Caco-2 (cell line): ENCODE data around the gene WNK1. TPM values are rescaled to one million over a fixed set of nuclear protein-coding genes. Genes with fewer than 3 reads are reported as not detected.

ENCODE experiments used
- BruUV-seq: library from RNA; stranded (reverse); fragments of 400-500 nt; replicated peaks from 2 replicates; lab custom pipeline; 2021; lab: Mats Ljungman, UMichigan
- CTCF ChIA-PET: fragments of 300-600 bp; sonication (Branson Sonifier 250); formaldehyde crosslinking; loops from one replicate; lab custom pipeline; 2022; ENCODE audit warnings: antibody characterized with exemption; lab: Charles Lee
- POLR2A ChIA-PET: fragments of 300-600 bp; sonication (Branson Sonifier 250); formaldehyde crosslinking; loops from one replicate; lab custom pipeline; 2022; ENCODE audit warnings: antibody characterized with exemption; lab: Charles Lee
- DNase-seq, 2 experiments: peaks; one replicate each; pipeline versions ENCODE4 v3.0.0 to v3.0.0-alpha.2; 2020 to 2022
- H3K27me3 ChIP-seq: replicated peaks from 2 replicates; pipeline ENCODE4 v1.6.0; 2011; ENCODE audit warnings: low read length; ENCODE audit not compliant: control insufficient read depth, insufficient read depth
- H3K36me3 ChIP-seq: 2 replicates; pipeline ENCODE4 v1.5.1; 2011; ENCODE audit warnings: low read length; ENCODE audit not compliant: control insufficient read depth, insufficient read depth
- H3K4me1 ChIP-seq: fragments of 250-450 bp; sonication (Bioruptor Pico); 2 replicates; pipeline ENCODE4 v1.5.1; 2020; ENCODE audit warnings: mild to moderate bottlenecking
- H3K4me3 ChIP-seq: 2 replicates; pipeline ENCODE4 v1.5.1; 2011; ENCODE audit warnings: low read depth, mild to moderate bottlenecking, control low read depth, low read length
- H3K9me3 ChIP-seq: fragments of 250-450 bp; sonication (Bioruptor Pico); 2 replicates; pipeline ENCODE4 v1.5.1; 2020; ENCODE audit warnings: mild to moderate bottlenecking, moderate library complexity
- H3K27ac Mint-ChIP-seq: one replicate; pipeline ENCODE4 v1.8.0; 2022; ENCODE audit warnings: mixed read lengths; ENCODE audit not compliant: unreplicated experiment
- H3K27me3 Mint-ChIP-seq: one replicate; pipeline ENCODE4 v1.8.0; 2022; ENCODE audit warnings: mixed read lengths; ENCODE audit not compliant: insufficient read depth, unreplicated experiment
- H3K36me3 Mint-ChIP-seq: one replicate; pipeline ENCODE4 v1.8.0; 2022; ENCODE audit warnings: mild to moderate bottlenecking, mixed read lengths; ENCODE audit not compliant: insufficient read depth, unreplicated experiment
- H3K4me1 Mint-ChIP-seq: one replicate; pipeline ENCODE4 v1.8.0; 2022; ENCODE audit warnings: low read depth, mixed read lengths; ENCODE audit not compliant: unreplicated experiment
- H3K4me3 Mint-ChIP-seq: one replicate; pipeline ENCODE4 v1.8.0; 2022; ENCODE audit warnings: mild to moderate bottlenecking, moderate library complexity, mixed read lengths; ENCODE audit not compliant: unreplicated experiment
- H3K9me3 Mint-ChIP-seq: one replicate; pipeline ENCODE4 v1.8.0; 2022; ENCODE audit warnings: mixed read lengths; ENCODE audit not compliant: unreplicated experiment
- intact Hi-C: fragments of 100-400 bp; cut with micrococcal nuclease; formaldehyde crosslinking; loops from one replicate; pipeline ENCODE4 v1.10.0; 2022; ENCODE audit not compliant: unreplicated experiment
- total RNA-seq: library from RNA; stranded (reverse); gene quantifications from 2 replicates; pipeline ENCODE4 v1.2.3, GENCODE V29; 2022
- TF ChIP-seq, protein P1 (sequence below), 2 experiments: fragments of 200-600 bp in 1 of 2; IDR thresholded peaks; 1 replicate in 1 of 2; 2 replicates in 1 of 2; pipeline versions ENCODE4 v1.5.1 to v1.8.0; 2011 to 2022; ENCODE audit warnings: antibody characterized with exemption in 1 of 2, control low read depth in 1 of 2, inconsistent platforms in 1 of 2, low read depth in 1 of 2, low read length in 1 of 2, mild to moderate bottlenecking in 1 of 2, moderate library complexity in 1 of 2; ENCODE audit not compliant: insufficient read depth in 1 of 2, severe bottlenecking in 1 of 2, unreplicated experiment in 1 of 2

WNK1 gene
- total RNA-seq, 1 experiment from 2014 or later, result 224 TPM

DNA sequence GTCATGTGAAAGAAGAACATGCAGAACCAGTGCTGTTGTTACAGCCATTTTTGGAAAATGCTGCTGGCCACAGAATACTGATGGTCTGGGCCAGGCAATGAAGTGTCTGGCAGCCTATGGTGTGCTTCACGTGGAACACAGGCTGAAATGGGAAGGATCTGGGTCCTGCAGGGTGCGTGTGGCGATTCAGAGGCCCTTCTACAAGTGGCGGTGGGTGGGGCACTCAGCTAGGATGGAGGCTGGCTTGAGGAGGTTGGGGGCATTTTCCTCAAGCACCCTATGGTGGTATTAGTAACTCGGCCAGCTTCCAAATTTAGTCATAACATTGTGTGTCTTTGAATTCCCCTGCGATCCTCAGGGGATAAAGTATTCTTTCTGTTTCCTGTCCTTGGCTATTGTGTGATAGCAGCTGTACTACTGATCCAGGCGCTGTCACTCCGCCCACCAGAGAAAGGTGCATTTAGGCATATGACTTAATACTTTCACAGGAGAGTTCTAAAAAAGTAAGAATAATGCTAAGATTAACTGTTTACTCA, 206.3 kb downstream of the WNK1 start:
- POLR2A ChIA-PET, result no interaction called here

More for the DNA sequence above, 206.3 kb downstream of the WNK1 start:
- Mint-ChIP-seq H3K27me3 (no peaks in the 10 kb centered on the region), H3K36me3 (no peaks in the 10 kb centered on the region), H3K4me1 (peaks cover 2% of the 10 kb centered on the region), H3K4me3 (no peak overlapping the region), H3K27ac (no peak overlapping the region), H3K9me3 (no peaks in the 10 kb centered on the region)
- H3K4me3 ChIP-seq, result no peak overlapping the region
- no TSS peak for BruUV-seq
- H3K27me3 ChIP-seq, result no peaks in the 10 kb centered on the region
- no peaks in the 10 kb centered on the region for H3K36me3 ChIP-seq
- no peaks in the 10 kb centered on the region for H3K9me3 ChIP-seq
- TF ChIP-seq, protein P1, sequence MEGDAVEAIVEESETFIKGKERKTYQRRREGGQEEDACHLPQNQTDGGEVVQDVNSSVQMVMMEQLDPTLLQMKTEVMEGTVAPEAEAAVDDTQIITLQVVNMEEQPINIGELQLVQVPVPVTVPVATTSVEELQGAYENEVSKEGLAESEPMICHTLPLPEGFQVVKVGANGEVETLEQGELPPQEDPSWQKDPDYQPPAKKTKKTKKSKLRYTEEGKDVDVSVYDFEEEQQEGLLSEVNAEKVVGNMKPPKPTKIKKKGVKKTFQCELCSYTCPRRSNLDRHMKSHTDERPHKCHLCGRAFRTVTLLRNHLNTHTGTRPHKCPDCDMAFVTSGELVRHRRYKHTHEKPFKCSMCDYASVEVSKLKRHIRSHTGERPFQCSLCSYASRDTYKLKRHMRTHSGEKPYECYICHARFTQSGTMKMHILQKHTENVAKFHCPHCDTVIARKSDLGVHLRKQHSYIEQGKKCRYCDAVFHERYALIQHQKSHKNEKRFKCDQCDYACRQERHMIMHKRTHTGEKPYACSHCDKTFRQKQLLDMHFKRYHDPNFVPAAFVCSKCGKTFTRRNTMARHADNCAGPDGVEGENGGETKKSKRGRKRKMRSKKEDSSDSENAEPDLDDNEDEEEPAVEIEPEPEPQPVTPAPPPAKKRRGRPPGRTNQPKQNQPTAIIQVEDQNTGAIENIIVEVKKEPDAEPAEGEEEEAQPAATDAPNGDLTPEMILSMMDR (IDR thresholded peaks at IDR 0.05; ENCODE audit: insufficient read depth in 1 of 2, low read depth in 1 of 2, low read length in 1 of 2, severe bottlenecking in 1 of 2, unreplicated experiment in 1 of 2), result no peak
- intact Hi-C loops, result no loop called here
- CTCF ChIA-PET, result no interaction called here
- DNase-seq, result no peak
- H3K4me1 ChIP-seq, result no peaks in the 10 kb centered on the region

Other genes starting within 250 kb of the WNK1 start
- gene NINJ2, start 89.1 kb upstream of the WNK1 start, total RNA-seq, result 6.5 and 7.0 TPM in 2 replicates
- gene RAD52, start 197.1 kb downstream of the WNK1 start, total RNA-seq, result 53.8 and 53.9 TPM in 2 replicates
- gene ERC1, start 238.6 kb downstream of the WNK1 start, total RNA-seq, result 88.4 and 111 TPM in 2 replicates